ELR (cell line): Measurements from ENCODE around the gene SLC35F3.
"Not testable (repeated sequence)": the region's sequence is repeated elsewhere in the genome, so short reads cannot be mapped to it uniquely, and the experiment has no call there.

Source experiments
- DNase-seq: peaks from one replicate; pipeline ENCODE4 v3.0.0-alpha.2; 2015; ENCODE audit warnings: low read depth

Gene SLC35F3

GRCh38 chr1:234292011-234292410 lies 387.5 kb downstream of the SLC35F3 start:
- DNase-seq: no peak

DNA sequence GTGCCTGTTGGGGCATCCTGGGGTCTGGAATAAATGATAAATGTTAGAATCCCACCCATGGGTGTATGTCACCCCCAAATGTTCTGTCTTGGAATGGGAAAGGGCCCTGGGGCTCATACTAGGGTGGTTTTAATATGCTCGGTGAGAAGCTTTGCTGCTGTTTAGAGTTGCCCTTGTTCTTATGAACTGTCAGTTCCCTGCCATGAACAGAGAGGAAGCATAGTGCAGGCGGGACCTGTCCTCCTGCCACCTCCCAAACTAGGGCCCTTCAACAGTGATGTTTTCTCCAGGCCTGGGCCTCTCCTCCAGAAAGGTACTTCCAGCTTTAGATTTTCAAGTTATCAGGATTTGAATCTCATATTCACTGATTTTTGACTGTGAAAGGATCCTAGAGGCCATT lies 388.1 kb downstream of the SLC35F3 start:
- no peak for DNase-seq

- DNase-seq: no peak
Measured at GRCh38 chr1:234294109-234294817, 389.8 kb downstream of the SLC35F3 start.

- DNase-seq: no peak
Measured at GRCh38 chr1:234295068-234295467, 390.6 kb downstream of the SLC35F3 start.

DNA sequence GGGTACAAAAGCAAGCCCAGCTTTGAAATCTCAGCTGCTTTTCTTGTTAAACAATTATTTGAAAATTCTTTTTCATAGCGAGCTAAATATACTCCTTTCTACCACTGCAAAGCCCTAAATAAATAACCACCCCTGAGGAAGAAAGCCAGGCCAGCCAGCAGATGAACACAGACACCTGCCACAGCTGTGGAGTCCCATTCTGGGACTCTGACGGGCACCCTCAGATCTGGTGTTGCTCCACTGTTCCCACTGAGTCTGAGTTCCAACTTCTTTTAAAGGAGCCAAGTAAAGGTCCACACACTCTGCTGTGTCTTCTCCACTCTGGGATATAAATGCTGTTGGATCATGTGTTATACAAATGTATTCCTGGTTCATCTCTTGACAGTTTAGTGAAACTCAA lies 391.1 kb downstream of the SLC35F3 start:
- no peak for DNase-seq

GRCh38 chr1:234296496-234296895 lies 392.0 kb downstream of the SLC35F3 start:
- no peak for DNase-seq

- DNase-seq: no peak
Measured at GRCh38 chr1:234297668-234298067, 393.2 kb downstream of the SLC35F3 start.

DNA sequence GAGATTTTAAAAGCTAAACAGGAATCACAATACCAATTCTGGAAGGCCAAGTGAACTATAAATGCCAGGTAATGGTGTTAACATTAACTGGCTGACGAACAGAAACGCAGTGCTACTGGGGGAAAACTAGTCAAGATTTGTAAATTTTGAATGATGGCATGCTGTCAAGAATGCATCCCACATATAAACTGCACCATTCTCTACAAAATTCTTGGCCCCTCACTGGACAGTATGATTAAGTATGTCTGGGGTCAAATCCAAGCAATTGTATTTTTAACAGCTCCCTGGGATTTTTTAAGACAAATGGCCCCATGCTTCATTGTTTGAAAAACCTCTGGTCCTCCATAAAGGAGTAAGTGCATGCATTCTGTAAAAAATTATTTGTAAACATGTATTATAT lies 395.6 kb downstream of the SLC35F3 start:
- DNase-seq: no peak

GRCh38 chr1:234301663-234302062 lies 397.2 kb downstream of the SLC35F3 start:
- DNase-seq: not testable (repeated sequence)

- no peak for DNase-seq
Measured at GRCh38 chr1:234302354-234302962, 398.0 kb downstream of the SLC35F3 start.

GRCh38 chr1:234303231-234303630 lies 398.8 kb downstream of the SLC35F3 start:
- DNase-seq: no peak

DNA sequence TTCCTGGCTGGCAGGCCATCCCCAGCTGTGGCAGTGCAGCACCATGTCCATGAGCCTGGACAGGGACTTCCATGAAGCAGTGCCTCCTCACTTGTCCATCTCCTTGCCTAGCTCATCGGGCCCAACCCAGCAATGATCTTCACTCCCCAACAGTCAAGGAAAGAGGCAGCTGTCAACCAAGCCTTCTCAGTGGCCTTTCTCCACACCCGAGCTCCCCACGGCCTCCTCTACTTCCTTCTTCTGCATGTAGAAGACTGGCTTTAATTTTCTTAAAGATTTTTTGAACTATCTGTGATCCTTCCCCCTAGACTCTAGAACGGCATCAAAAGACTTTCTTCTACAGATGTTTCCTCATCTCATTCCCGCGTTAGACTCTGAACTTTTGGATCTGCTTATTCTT lies 403.2 kb downstream of the SLC35F3 start:
- DNase-seq: no peak

DNA sequence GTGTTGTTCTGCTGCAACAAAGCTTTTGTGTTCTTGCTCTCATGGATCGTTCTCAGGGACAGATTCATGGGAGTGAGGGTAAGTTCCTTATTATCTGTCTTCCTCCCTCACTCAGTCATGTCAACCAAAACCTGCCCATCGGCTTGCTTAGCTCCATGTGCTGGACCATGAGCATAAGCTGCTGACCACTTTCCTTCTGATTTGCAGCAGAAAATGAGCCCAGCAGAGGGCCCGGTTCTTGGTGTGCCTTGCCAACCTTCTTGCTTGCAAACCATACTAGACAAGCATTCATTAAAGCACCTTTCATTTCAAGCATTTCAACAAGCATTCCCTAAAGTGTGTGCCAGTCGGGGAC lies 404.7 kb downstream of the SLC35F3 start:
- no peak for DNase-seq

- DNase-seq: peak; percentile 72
Measured at GRCh38 chr1:234309598-234310459, 405.4 kb downstream of the SLC35F3 start.

DNA sequence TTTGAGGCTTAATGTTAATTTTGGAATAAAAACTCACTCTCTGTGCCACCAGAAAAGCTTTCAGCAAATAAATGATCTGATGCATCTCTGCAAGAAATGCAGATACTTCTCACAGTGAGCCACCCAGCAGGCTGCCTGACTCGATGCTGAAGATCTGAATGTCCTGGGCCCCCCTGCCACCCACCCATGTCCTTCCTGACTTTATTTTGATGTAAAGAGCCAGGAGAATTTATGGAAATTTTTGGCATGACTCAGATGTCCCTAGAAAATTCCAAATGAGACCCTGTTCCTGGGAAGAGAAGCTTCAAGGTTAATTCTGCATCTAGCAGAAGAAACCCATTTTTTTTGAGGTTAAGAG lies 406.0 kb downstream of the SLC35F3 start:
- DNase-seq: no peak

DNA sequence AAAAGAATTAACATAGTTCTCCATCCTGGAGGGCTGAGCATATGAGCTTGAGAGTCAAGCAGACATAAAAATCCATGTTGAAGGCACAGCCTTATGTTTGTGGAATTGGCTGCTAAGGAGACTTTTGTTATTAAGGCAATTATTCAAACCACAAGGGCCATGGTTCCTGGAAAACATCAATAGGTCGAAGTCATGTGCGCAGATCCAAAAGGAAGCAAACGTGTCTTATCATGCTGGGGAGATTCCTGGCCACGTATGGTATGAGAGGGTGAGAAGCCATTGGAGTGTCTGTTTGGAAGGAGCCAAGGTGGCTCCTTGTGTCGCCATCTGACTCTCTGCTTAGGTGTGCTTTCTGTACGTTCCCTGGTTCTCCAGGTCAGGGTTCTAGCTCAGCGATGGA lies 406.9 kb downstream of the SLC35F3 start:
- DNase-seq: no peak

DNA sequence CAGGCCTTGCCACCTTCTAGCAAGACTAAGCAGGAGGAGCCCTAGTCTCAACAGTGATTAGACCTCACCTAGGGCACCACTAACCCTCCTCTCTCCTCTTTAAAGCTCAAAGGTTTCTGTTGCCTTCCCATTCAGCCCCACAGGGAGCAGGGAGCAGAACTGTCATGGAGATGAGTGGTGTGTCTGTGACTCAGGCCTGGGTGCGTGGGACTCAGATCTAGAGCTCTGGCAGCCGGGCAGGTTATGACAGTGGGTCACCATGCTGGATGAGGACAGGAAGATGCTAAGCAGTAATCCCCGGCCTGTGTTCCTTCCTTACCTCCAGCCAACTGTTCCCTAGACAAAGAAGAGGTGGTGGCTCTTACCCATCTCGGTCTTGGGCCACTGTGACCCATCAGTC lies 408.7 kb downstream of the SLC35F3 start:
- peak; percentile 20 for DNase-seq

DNA sequence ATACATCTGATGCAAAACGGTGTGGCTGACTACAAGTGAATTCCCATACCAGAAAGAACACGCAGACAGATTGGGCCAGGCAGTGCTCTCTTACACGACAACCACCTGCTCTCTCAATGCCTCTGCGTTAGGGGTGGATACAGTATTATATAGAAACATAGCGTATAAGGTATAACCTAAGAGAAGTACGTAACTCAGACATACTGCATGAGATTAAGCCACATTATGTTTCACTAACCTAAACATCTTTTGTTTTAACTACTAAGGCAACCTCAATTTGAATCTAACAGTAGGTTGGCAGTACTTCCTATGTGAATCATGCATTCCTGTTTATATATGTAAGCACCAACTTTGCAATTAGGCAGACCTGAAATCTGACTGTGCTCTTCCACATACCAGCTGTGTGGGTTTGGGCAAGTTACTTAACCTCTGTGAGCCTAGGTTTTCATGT lies 410.6 kb downstream of the SLC35F3 start:
- peak; percentile 88 for DNase-seq

- DNase-seq: no peak
Measured at GRCh38 chr1:234315588-234315987, 411.1 kb downstream of the SLC35F3 start.

GRCh38 chr1:234316486-234316885 lies 412.0 kb downstream of the SLC35F3 start:
- no peak for DNase-seq

DNA sequence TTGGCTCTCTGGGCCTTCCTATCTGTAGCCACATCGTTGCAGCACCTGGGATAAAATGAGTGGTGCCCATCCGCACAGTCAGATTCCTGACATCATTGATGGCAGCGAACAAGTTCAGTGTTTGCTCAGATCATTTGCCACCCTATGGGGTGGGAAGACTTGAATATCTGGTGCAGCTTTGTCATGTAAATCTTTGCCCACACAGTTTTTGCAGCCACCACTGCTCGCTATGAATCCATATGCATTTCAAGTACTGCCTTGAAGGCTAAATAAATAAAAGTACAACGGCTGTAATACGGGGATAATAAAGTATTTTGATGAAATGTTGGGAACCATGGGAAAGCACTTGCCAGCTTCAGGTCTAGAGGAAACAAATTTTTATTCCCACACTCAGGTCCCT lies 412.5 kb downstream of the SLC35F3 start:
- no peak for DNase-seq

GRCh38 chr1:234320069-234320468 lies 415.6 kb downstream of the SLC35F3 start:
- DNase-seq: no peak

GRCh38 chr1:234320549-234320948 lies 416.1 kb downstream of the SLC35F3 start:
- no peak for DNase-seq
